ENCODE measurements around the gene CDKN2D.

DNA sequence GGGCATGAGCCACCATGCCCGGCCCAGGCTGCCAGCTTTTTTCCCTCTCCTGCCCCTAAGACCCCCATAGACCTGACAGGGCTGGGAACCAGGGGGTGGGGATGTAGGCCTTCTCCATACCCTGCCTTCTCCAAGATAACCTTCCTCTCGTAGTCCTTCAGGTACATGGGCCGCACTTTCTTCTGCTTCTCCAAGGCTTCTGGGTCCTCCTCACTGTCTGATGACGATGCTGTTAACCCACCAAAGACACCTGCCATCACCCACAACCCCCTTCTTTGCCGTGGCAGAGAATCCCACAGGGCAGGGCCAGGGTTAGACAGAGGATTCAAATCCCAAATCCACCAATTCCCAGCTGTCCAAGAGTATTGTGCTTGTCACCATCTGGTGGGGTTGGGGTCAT is 6.2 kb downstream of the CDKN2D start:
- TF ChIP-seq, protein P1, sequence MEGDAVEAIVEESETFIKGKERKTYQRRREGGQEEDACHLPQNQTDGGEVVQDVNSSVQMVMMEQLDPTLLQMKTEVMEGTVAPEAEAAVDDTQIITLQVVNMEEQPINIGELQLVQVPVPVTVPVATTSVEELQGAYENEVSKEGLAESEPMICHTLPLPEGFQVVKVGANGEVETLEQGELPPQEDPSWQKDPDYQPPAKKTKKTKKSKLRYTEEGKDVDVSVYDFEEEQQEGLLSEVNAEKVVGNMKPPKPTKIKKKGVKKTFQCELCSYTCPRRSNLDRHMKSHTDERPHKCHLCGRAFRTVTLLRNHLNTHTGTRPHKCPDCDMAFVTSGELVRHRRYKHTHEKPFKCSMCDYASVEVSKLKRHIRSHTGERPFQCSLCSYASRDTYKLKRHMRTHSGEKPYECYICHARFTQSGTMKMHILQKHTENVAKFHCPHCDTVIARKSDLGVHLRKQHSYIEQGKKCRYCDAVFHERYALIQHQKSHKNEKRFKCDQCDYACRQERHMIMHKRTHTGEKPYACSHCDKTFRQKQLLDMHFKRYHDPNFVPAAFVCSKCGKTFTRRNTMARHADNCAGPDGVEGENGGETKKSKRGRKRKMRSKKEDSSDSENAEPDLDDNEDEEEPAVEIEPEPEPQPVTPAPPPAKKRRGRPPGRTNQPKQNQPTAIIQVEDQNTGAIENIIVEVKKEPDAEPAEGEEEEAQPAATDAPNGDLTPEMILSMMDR (conservative IDR thresholded peaks at IDR 0.05), result no peak
- TF ChIP-seq ZFX (IDR thresholded peaks at IDR 0.05), result no peak
